C4-2B (cell line): Measurements from ENCODE around the gene ZSCAN5A.

ENCODE experiments used
- CTCF ChIP-seq: fragments of 450-650 bp; conservative IDR thresholded peaks from 2 replicates; pipeline ENCODE4 v1.5.1; 2017; ENCODE audit warnings: mild to moderate bottlenecking
- ZFX ChIP-seq: fragments of 450-650 bp; IDR thresholded peaks from 2 replicates; pipeline ENCODE4 v1.6.1; 2017

GRCh38 chr19:56299688-56300087, 15.0 kb downstream of the ZSCAN5A start:
- TF ChIP-seq CTCF (no peak), ZFX (no peak)
